Tongue (tissue), 2 donors: Measurements from ENCODE around the gene RBP3. TPM values are rescaled to one million over a fixed set of nuclear protein-coding genes. Genes with fewer than 3 reads are reported as not detected.

Experiments
- DNase-seq: peaks from one replicate; pipeline ENCODE4 v3.0.0-alpha.2; 2015
- total RNA-seq: library from RNA; depleted of rRNA; stranded (reverse); fragments of >200 nt; gene quantifications from one replicate; pipeline ENCODE4 v1.2.3, GENCODE V29; 2014

The RBP3 gene
- total RNA-seq, 1 donor from 2014 or later = not detected

DNA sequence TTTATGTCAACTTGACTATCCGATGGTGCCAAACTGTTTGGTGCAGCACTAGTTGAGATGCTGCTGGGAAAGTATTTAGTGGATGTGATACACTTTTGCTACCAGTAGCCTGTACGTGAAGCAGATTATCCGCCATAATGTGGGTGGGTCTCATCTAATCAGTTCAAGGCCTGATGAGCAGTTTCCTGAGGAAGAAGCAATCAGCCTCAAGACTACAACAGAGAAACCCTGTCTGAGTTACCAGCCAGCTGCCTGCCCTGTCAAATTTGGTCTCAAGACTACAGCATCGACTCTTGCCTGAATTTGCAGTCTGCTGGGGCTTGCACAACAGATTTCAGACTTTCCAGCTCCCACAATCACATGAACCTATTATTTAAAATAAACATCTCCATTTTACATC, 10.9 kb upstream of the RBP3 start:
- DNase-seq = no peak

DNA sequence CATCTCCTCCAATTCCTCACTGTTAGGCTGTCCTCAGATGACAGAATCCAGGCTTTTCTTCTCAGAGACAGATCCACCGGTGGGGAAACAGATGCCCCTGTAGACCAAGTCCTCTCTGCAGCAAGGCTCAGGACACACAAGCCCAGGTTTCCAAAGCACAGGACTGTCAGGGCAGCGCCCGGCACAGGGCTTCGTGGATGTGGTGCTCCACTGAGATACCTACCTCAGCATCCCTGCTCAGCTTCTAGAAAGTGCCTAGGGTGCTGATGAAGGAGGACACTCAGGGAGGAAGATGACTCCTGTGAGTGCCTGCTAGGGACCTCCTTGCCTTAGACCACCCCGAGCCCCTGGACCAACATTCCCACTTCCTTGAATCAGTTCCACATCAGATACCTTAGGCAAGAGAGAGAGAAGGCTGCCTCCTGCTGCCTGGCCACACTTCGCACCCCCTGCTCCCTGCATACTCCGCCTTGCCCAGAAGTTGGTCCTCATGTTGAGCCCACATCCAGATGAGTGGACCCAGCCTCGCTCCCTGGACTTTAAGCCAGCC, 8.9 kb upstream of the RBP3 start:
- no peak for DNase-seq

GRCh38 chr10:47339759-47340607, 8.2 kb upstream of the RBP3 start:
- DNase-seq = peak; percentile 8

GRCh38 chr10:47340608-47341170, 7.5 kb upstream of the RBP3 start:
- DNase-seq = peak; percentile 76

DNA sequence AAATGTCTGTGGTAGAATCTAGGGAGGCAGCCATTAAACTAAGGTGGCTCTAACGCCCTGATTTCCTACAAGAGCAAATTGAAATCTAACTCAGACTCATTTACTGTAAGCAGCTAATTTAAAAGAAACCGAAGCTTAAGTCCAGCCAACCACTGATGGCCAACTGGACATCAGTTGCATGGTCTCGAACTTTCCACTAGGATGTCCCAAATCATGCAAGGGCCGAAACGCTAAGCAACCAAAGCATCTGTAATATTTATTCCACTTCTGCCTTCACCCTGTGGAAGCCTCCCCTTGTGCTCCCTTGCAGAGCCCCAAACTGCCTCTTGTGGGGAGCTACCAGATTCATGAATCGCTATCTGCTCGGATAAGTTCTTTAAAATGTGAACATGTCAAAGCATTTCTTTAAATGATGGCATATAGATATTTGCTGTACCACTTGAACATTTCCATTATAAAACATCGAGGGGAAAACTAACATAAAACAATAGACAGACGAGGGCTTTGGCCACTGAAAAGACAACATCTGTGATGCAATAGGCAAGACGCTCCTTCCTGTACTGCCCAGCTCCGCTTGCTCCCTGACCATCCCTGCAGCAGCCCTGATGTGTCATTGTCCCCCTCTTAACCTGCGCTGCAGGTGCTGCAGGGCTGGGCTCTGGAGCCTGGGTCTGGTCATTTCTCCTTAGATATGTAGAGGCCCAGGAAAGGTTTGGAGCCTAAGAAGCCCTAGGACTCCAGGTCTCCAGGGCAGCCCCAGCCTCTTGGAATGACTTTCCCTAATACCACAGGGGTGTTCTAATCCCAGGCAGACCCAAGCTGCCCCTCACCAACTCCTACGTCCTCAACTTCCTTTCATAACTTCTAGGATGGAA, 2.9 kb upstream of the RBP3 start:
- no peak for DNase-seq

GRCh38 chr10:47346581-47347302, 1.4 kb upstream of the RBP3 start:
- DNase-seq = peak; percentile 35

DNA sequence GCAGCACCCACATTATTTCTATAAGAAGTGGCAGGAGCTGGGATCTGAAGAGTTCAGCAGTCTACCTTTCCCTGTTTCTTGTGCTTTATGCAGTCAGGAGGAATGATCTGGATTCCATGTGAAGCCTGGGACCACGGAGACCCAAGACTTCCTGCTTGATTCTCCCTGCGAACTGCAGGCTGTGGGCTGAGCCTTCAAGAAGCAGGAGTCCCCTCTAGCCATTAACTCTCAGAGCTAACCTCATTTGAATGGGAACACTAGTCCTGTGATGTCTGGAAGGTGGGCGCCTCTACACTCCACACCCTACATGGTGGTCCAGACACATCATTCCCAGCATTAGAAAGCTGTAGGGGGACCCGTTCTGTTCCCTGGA, 874 bp upstream of the RBP3 start:
- no peak for DNase-seq

GRCh38 chr10:47348661-47349470, 703 bp downstream of the RBP3 start:
- no peak for DNase-seq

- DNase-seq = no peak
Observed at GRCh38 chr10:47349516-47349915, 1.4 kb downstream of the RBP3 start.

- no peak for DNase-seq
Observed at GRCh38 chr10:47349941-47350371, 1.8 kb downstream of the RBP3 start.

- no peak for DNase-seq
Observed at GRCh38 chr10:47350671-47351640, 2.8 kb downstream of the RBP3 start.

DNA sequence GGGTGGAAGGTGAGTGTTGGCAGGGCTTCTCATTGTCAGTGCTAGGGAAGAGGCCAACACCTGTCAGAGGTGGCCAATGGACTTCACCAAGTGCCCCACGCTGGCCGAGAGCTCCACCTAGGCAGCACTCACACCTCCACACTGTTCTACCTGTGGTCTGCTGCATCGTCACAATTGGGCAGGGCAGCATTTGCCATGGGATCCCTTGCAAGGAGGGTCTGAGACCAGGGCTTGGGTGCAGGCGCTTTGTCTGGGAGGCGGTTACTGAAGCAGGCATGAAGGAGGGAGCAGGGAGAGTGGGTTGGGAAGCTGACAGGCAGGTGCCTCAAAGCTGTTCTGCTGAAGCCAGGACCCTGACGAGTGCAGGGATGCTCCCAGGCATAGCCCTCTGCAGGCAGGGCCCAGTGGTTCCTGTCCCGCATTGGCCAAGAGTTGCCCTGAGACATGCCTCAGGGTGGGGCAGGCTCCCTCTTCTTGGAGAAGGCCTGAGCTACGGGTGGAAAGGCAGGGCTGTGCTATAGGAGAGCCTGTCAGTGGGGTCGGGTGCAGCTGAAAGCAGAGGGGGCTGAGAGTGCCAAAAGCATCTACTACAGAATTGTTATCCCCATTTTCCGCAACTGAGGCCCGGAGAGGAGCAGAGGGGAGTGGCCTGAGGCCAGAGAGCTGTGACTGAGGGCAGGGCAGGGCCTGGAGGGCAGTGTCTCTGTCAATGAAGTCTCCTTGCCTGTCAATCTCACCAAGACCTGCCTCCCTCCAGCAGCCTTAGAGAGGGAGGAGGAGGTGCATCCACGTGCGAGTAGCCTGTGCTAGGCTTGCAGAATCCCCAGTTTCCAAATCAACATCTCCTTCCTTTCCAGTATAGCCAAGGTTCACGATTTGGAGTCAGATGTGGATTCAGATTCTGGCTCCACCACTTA, 4.0 kb downstream of the RBP3 start:
- DNase-seq = no peak

DNA sequence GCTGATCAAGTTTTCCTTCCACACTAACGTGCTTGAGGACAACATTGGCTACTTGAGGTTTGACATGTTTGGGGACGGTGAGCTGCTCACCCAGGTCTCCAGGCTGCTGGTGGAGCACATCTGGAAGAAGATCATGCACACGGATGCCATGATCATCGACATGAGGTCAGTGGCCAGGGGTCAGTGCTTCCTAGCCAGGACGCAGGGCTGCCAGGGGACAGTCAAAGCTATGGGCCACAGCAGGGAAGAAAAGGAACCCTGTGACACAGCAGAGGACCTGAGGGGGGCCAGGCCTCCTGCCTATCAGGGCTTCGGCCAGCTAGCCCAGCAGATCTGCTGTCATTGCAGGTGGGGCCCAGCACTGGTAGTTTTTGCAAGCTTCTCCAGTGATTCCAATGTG, 5.2 kb downstream of the RBP3 start:
- no peak for DNase-seq

DNA sequence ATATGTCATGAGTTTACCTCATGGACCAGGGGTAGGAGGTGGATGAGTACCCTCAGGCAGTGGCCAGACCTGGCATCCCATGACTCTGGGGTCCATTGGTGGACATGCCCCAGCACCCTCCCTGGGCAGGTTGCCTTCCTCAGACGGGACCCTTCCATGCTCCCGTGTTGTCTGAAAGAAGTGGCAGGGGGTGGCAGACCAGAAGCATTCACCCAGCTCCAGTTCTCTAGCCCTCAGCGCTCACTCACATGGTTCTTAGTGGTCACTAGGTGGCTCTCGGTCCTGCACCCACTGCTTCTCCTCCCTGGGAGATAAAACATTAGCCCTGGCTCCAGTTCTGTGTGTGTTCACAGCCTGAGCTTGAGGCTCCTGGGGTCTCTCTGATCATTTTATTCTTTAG, 6.0 kb downstream of the RBP3 start:
- no peak for DNase-seq

DNA sequence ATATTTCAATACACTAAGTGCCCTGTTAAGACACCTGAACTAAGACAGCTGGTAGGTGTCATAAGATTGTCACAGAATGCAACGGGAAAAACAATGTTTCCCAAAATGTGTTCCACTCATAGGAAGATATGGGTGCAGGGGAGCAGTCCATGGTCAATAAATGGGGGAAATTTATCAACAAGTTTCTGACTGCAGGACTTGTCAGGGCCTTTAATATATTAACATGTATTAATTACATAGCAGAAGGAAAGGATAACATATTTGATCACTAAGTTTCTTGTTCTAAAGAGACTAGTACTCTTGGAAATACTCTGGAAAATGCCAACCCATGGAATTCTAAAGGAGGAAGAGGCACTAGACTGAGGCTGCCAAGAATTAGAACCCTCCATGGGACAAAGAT, 6.7 kb downstream of the RBP3 start:
- no peak for DNase-seq

- no peak for DNase-seq
Observed at GRCh38 chr10:47356708-47357107, 8.5 kb downstream of the RBP3 start.

DNA sequence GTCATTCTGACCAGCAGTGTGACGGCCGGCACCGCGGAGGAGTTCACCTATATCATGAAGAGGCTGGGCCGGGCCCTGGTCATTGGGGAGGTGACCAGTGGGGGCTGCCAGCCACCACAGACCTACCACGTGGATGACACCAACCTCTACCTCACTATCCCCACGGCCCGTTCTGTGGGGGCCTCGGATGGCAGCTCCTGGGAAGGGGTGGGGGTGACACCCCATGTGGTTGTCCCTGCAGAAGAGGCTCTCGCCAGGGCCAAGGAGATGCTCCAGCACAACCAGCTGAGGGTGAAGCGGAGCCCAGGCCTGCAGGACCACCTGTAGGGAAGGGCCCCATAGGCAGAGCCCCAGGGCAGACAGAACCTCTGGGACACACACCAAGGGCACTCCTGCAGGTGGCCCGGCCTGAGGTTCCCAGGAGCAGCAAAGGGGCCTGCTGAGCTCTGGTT, 9.0 kb downstream of the RBP3 start:
- DNase-seq = no peak

- DNase-seq = no peak
Observed at GRCh38 chr10:47357911-47358310, 9.7 kb downstream of the RBP3 start.

- no peak for DNase-seq
Observed at GRCh38 chr10:47358457-47358856, 10.3 kb downstream of the RBP3 start.
